ENCODE data around the gene UTS2B. TPM values are rescaled to one million over a fixed set of nuclear protein-coding genes. Genes with fewer than 3 reads are reported as not detected.

The UTS2B gene
- total RNA-seq, 4 donors from 2014 or later: 0.38 TPM; not detected in 3

GRCh38 chr3:191235331-191236314, 94.7 kb downstream of the UTS2B start:
- DNase-seq: no peak
- Histone ChIP-seq H3K27me3 (no peaks in the 10 kb centered on the region), H3K36me3 (no peaks in the 10 kb centered on the region), H3K27ac (no peak overlapping the region), H3K9me3 (no peaks in the 10 kb centered on the region), H3K4me3 (no peak overlapping the region), H3K4me1 (no peaks in the 10 kb centered on the region)
- intact Hi-C loops (cut with DNase I): no loop called here
- TF ChIP-seq CTCF (IDR thresholded peaks at IDR 0.05) (no peak), POLR2A (IDR thresholded peaks at IDR 0.05) (no peak)
- 67 to 73% methylated on average over 4 of the region's 4 CpGs for whole genome bisulfite sequencing, 2 donors

- H3K27me3 ChIP-seq: no peaks in the 10 kb centered on the region
- no peak overlapping the region for H3K4me3 ChIP-seq
- no peaks in the 10 kb centered on the region for H3K4me1 ChIP-seq
- TF ChIP-seq POLR2A (IDR thresholded peaks at IDR 0.05) (no peak), CTCF (IDR thresholded peaks at IDR 0.05) (no peak)
- intact Hi-C loops (cut with DNase I): no loop called here
- no peak for DNase-seq
- H3K9me3 ChIP-seq: no peaks in the 10 kb centered on the region
- H3K36me3 ChIP-seq: no peaks in the 10 kb centered on the region
- H3K27ac ChIP-seq: no peak overlapping the region
- 84 to 91% methylated on average over 7 of the region's 9 CpGs for WGBS, 2 donors
Observed at GRCh38 chr3:191234216-191234615, 96.1 kb downstream of the UTS2B start.

- Histone ChIP-seq H3K27me3 (no peaks in the 10 kb centered on the region), H3K4me3 (no peak overlapping the region), H3K36me3 (no peaks in the 10 kb centered on the region), H3K27ac (no peak overlapping the region), H3K4me1 (no peaks in the 10 kb centered on the region), H3K9me3 (no peaks in the 10 kb centered on the region)
- WGBS, 2 donors: 54 to 69% methylated on average over 5 of the region's 5 CpGs
- TF ChIP-seq CTCF (IDR thresholded peaks at IDR 0.05) (no peak), POLR2A (IDR thresholded peaks at IDR 0.05) (no peak)
- intact Hi-C loops (cut with DNase I): no loop called here
- DNase-seq: no peak
Observed at GRCh38 chr3:191227541-191227940, 102.8 kb downstream of the UTS2B start.

GRCh38 chr3:191221638-191222037, 108.7 kb downstream of the UTS2B start:
- no peaks in the 10 kb centered on the region for H3K4me1 ChIP-seq
- no peaks in the 10 kb centered on the region for H3K36me3 ChIP-seq
- intact Hi-C loops (cut with DNase I): no loop called here
- 86 to 100% methylated on average over 1 of the region's 1 CpG for WGBS, 2 donors
- H3K9me3 ChIP-seq: no peaks in the 10 kb centered on the region
- H3K4me3 ChIP-seq: no peak overlapping the region
- no peak for DNase-seq
- H3K27me3 ChIP-seq: peaks cover 0 to 4% (median 0%) of the 10 kb centered on the region in 4 donors
- H3K27ac ChIP-seq: no peak overlapping the region
- TF ChIP-seq POLR2A (IDR thresholded peaks at IDR 0.05) (no peak), CTCF (IDR thresholded peaks at IDR 0.05) (no peak)

GRCh38 chr3:191220908-191221307, 109.4 kb downstream of the UTS2B start:
- Histone ChIP-seq H3K4me1 (no peaks in the 10 kb centered on the region), H3K36me3 (no peaks in the 10 kb centered on the region), H3K4me3 (no peak overlapping the region), H3K27me3 (peaks cover 0 to 4% (median 0%) of the 10 kb centered on the region in 4 donors), H3K9me3 (no peaks in the 10 kb centered on the region), H3K27ac (no peak overlapping the region)
- 84 to 95% methylated on average over 5 of the region's 5 CpGs for WGBS, 2 donors
- no peak for DNase-seq
- TF ChIP-seq CTCF (IDR thresholded peaks at IDR 0.05): no peak
- TF ChIP-seq POLR2A (IDR thresholded peaks at IDR 0.05): no peak
- intact Hi-C loops (cut with DNase I): no loop called here
